Dedifferentiated amniotic fluid mesenchymal stem cell (primary cell): ENCODE results near the gene ZCCHC14.
"Not testable (repeated sequence)": the region's sequence is repeated elsewhere in the genome, so short reads cannot be mapped to it uniquely, and the experiment has no call there.

Source experiments
- DNase-seq: peaks from one replicate; pipeline ENCODE4 v3.0.0-alpha.2; 2016; ENCODE audit errors: extremely low spot score

Gene ZCCHC14

GRCh38 chr16:87362828-87363559 is 129.8 kb downstream of the ZCCHC14 start:
- DNase-seq: not testable (repeated sequence)

GRCh38 chr16:87361916-87362619 is 130.8 kb downstream of the ZCCHC14 start:
- no peak for DNase-seq

GRCh38 chr16:87360862-87361610 is 131.8 kb downstream of the ZCCHC14 start:
- no peak for DNase-seq

GRCh38 chr16:87359121-87359520 is 133.7 kb downstream of the ZCCHC14 start:
- DNase-seq: no peak

- no peak for DNase-seq
These were observed 134.1 kb downstream of the ZCCHC14 start for GRCh38 chr16:87358696-87359095.

GRCh38 chr16:87358250-87358649 is 134.6 kb downstream of the ZCCHC14 start:
- no peak for DNase-seq

- no peak for DNase-seq
These were observed 136.4 kb downstream of the ZCCHC14 start for GRCh38 chr16:87356491-87356853.
